Upper lobe of left lung (tissue), 4 donors: ENCODE measurements around the gene F11R.

Source experiments
- CTCF ChIP-seq, 6 experiments: fragments of 450-650 bp in 4 of 6; fragments of 200-600 bp in 2 of 6; sonication (generic) in 2 of 6; IDR thresholded peaks; one replicate each; pipeline ENCODE4 v1.5.1; 2016 to 2019; ENCODE audit warnings: antibody characterized with exemption in 6 of 6
- POLR2A ChIP-seq, 4 donors: fragments of 450-650 bp; IDR thresholded peaks; one replicate each; pipeline ENCODE4 v1.5.1; 2016 to 2017; ENCODE audit warnings: antibody characterized with exemption in 4 of 4, mild to moderate bottlenecking in 2 of 4
- POLR2AphosphoS5 ChIP-seq, 2 donors: sonication (generic); formaldehyde crosslinking; IDR thresholded peaks; one replicate each; pipeline ENCODE4 v1.5.1; 2017; ENCODE audit warnings: antibody characterized with exemption in 2 of 2

GRCh38 chr1:161001525-161001924 is 19.4 kb downstream of the F11R start:
- TF ChIP-seq CTCF (IDR thresholded peaks at IDR 0.05) (no peak), POLR2A (IDR thresholded peaks at IDR 0.05) (no peak), POLR2AphosphoS5 (IDR thresholded peaks at IDR 0.05) (no peak)
